Adipocyte (in vitro differentiated cells): Measurements from ENCODE around the gene CEP131.
A peak's percentile ranks its signal among the peaks of the same experiment; 100 is the strongest.

Experiments used
- DNase-seq: peaks from one replicate; pipeline ENCODE4 v3.0.0-alpha.2; 2015; ENCODE audit warnings: low read depth
- H3K27me3 ChIP-seq: replicated peaks from 2 replicates; pipeline ENCODE4 v1.7.0; 2013; ENCODE audit warnings: mild to moderate bottlenecking, low read length, moderate library complexity; ENCODE audit not compliant: control insufficient read depth, insufficient read depth
- H3K36me3 ChIP-seq: 2 replicates; pipeline ENCODE4 v1.7.0; 2013; ENCODE audit warnings: low read length, mild to moderate bottlenecking, moderate library complexity; ENCODE audit not compliant: control insufficient read depth, insufficient read depth, severe bottlenecking
- H3K4me1 ChIP-seq: 2 replicates; pipeline ENCODE4 v1.7.0; 2013; ENCODE audit warnings: mild to moderate bottlenecking, low read length, moderate library complexity; ENCODE audit not compliant: control insufficient read depth, insufficient read depth
- H3K4me3 ChIP-seq: 2 replicates; pipeline ENCODE4 v1.7.0; 2013; ENCODE audit warnings: mild to moderate bottlenecking, low read length, moderate library complexity
- H3K9ac ChIP-seq: 2 replicates; pipeline ENCODE4 v1.7.0; 2013; ENCODE audit warnings: mild to moderate bottlenecking, low read length, moderate library complexity
- H3K9me3 ChIP-seq: 2 replicates; pipeline ENCODE4 v1.7.0; 2013; ENCODE audit warnings: mild to moderate bottlenecking, low read length, moderate library complexity; ENCODE audit not compliant: control insufficient read depth

The CEP131 gene

DNA sequence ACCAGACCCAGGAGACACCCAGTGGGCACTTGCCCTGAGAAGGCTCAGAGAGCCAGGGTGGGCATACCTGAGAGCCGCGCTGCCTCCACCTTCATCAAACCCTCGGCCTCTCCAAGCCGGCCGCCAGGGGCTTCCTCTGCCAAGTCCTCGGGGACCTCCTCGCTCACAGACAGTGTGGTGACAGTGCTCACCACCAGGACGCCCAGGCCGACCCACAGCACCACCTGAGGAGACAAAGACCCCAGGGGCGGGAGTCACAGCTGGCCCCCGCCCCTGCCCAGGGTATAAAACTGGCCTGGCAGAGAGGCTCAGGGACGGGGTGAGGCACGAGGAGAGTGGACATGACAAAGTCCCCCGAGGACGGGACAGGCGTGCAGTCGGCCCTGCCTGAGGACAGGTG is 37.4 kb upstream of the CEP131 start:
- DNase-seq, result no peak
- H3K4me3 ChIP-seq, result no peak overlapping the region
- H3K4me1 ChIP-seq, result peaks cover 21% of the 10 kb centered on the region
- H3K9me3 ChIP-seq, result no peaks in the 10 kb centered on the region
- H3K27me3 ChIP-seq, result no peaks in the 10 kb centered on the region
- H3K9ac ChIP-seq, result no peak overlapping the region
- H3K36me3 ChIP-seq, result peaks cover 72% of the 10 kb centered on the region

DNA sequence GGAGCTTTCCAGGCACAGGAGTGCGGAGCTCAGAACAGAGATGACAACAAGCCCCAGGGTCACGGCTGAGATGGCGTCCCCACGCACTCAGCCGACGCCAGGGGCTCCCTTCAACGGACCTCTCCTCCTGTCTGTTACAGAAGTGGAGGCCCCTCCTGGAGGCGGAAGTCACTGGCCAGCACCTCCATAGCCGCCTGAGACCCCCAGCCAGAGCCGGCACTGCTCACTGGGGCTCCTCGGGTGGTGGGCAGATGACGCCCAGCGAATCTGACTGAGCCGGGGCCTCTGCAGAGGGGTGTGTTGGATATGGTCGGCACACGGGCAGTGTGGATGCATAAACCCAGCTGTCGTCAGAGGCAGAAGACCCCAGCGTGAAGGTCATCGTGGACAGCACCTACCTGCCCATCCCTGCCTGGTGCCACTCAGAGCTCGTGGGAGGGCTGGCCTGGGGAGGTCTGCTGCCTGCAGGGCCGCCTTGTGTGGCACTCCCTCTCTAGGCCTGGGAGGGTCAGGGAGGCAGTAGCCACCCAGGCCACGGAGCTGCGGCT is 36.4 kb upstream of the CEP131 start:
- Histone ChIP-seq H3K9me3 (no peaks in the 10 kb centered on the region), H3K27me3 (no peaks in the 10 kb centered on the region), H3K4me1 (peaks cover 31% of the 10 kb centered on the region), H3K36me3 (peaks cover 61% of the 10 kb centered on the region), H3K4me3 (no peak overlapping the region), H3K9ac (no peak overlapping the region)
- no peak for DNase-seq

DNA sequence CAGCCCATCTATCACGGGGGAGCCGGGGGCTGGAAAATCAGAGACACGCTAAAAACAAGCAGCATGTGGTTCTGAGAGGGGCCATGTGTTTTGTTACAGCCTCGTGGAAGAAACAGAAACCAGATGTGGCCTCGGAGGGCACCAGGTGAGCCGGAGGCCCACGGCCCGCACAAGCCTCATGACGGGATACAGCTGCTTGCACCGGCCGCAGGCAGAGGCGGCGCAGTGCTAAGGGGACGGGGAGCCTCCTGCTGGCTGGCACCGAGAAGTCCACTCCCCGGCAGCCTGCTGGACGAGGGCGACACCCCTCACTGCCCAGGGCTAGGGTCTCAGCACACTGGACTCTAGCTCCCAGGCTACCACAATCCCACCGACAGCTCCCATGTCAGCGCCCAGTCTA is 35.5 kb upstream of the CEP131 start:
- no peak for DNase-seq
- Histone ChIP-seq H3K27me3 (no peaks in the 10 kb centered on the region), H3K4me3 (no peak overlapping the region), H3K4me1 (peaks cover 33% of the 10 kb centered on the region), H3K9ac (no peak overlapping the region), H3K9me3 (no peaks in the 10 kb centered on the region), H3K36me3 (peaks cover 53% of the 10 kb centered on the region)

DNA sequence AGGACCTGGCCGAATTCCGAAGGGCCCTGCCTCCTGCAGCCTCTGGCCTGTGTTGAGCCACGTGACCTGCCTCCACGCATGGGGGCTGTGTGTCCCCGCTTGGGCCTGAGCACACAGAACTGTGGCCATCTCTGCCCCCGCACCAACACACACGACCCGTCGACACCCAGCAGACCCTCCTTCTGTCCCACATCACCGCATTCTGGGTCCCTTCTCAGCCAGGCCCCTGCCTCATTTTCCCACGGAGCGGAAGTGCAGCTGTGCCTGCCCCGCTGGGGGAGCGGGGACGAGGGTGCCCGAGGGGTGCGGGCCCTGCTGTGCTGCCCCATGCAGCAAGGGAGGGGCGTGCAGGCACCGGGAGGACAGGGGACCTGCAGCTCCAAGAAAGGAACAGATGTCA is 34.8 kb upstream of the CEP131 start:
- peaks cover 45% of the 10 kb centered on the region for H3K36me3 ChIP-seq
- DNase-seq, result no peak
- H3K9ac ChIP-seq, result no peak overlapping the region
- no peaks in the 10 kb centered on the region for H3K9me3 ChIP-seq
- no peak overlapping the region for H3K4me3 ChIP-seq
- H3K27me3 ChIP-seq, result no peaks in the 10 kb centered on the region
- peaks cover 33% of the 10 kb centered on the region for H3K4me1 ChIP-seq

DNA sequence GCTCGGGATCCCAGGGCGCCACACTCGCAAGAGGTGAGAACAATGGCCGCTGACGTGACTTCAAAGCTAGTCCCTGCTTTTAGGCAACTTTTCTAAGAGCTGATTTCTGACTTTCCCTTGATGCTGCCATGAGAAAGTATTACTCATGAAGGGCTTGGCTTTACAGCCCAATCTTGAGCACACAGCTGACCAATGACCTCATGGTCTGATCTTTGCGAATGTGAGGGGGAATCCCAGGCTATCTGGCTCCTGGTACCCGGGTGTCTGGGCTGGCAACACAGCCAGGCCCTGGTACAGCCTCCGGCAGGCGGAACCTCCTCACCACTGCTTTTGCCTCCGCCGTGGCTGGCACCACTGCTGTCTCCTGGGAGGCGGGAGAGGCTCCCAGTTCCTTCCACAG is 33.9 kb upstream of the CEP131 start:
- no peak overlapping the region for H3K4me3 ChIP-seq
- no peak overlapping the region for H3K9ac ChIP-seq
- H3K9me3 ChIP-seq, result no peaks in the 10 kb centered on the region
- H3K4me1 ChIP-seq, result peaks cover 33% of the 10 kb centered on the region
- H3K36me3 ChIP-seq, result peaks cover 43% of the 10 kb centered on the region
- no peaks in the 10 kb centered on the region for H3K27me3 ChIP-seq
- no peak for DNase-seq

- H3K9ac ChIP-seq, result peak overlapping the region; percentile 43
- peaks cover 44% of the 10 kb centered on the region for H3K36me3 ChIP-seq
- no peaks in the 10 kb centered on the region for H3K27me3 ChIP-seq
- H3K4me3 ChIP-seq, result peak overlapping the region; percentile 35
- no peaks in the 10 kb centered on the region for H3K9me3 ChIP-seq
- DNase-seq, result peak; percentile 73
- H3K4me1 ChIP-seq, result peaks cover 33% of the 10 kb centered on the region
Observed at GRCh38 chr17:81254955-81255717, 32.4 kb upstream of the CEP131 start.

GRCh38 chr17:81253358-81254131 is 30.8 kb upstream of the CEP131 start:
- H3K36me3 ChIP-seq, result peaks cover 37% of the 10 kb centered on the region
- no peaks in the 10 kb centered on the region for H3K9me3 ChIP-seq
- no peaks in the 10 kb centered on the region for H3K27me3 ChIP-seq
- H3K4me1 ChIP-seq, result peaks cover 33% of the 10 kb centered on the region
- no peak overlapping the region for H3K4me3 ChIP-seq
- peak; percentile 64 for DNase-seq
- H3K9ac ChIP-seq, result no peak overlapping the region

DNA sequence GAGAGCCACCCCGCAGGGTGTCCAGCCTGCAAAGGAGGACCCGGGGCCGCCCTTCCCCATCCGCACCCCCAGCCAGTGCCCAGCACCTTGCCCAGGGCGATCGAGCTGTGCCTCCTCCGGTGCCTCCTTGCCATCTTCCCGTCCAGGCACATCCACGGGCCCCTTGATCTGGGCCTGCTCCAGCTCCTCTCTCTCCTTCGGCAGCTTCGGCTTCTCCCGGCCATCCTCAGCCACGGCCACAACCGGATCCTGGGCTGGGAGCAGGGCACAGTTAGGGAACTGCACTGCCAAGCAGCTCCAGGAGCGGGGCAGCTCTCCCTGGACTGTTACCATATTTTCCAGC is 30.2 kb upstream of the CEP131 start:
- no peaks in the 10 kb centered on the region for H3K9me3 ChIP-seq
- H3K36me3 ChIP-seq, result peaks cover 31% of the 10 kb centered on the region
- H3K4me1 ChIP-seq, result peaks cover 33% of the 10 kb centered on the region
- no peaks in the 10 kb centered on the region for H3K27me3 ChIP-seq
- H3K4me3 ChIP-seq, result no peak overlapping the region
- DNase-seq, result no peak
- H3K9ac ChIP-seq, result no peak overlapping the region

DNA sequence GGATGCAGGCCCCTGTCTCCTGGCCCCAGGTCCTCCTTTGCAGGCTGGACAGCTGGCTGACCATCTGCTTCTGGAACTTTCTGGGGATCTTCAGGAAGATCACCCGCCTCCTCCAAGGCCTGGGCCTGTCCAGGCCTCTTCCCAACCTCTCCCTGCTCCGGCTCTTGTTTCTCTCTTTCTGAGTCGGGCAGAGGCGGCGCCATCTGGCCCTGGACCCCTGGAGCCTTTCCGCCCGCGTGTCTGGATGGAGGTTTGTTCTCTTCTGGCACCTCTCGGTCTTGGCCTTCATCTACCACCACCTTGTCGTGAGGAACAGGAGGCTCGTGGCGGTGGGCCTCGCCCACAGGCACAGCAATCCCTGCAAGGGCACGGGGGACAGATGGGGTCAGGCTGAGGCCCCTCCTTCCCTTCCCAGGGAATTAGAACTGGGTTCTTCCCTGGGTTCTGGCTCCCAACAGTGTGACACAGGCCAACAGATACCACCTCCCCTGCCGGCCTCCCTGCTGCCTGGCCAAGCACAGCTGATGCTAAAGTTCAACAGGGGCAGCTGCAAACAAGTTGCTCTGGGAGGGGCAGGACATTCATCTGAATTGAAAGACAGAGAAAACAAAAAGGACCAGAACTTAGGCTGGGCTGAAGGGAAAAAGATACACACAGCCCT is 29.7 kb upstream of the CEP131 start:
- H3K4me1 ChIP-seq, result peaks cover 33% of the 10 kb centered on the region
- peaks cover 28% of the 10 kb centered on the region for H3K36me3 ChIP-seq
- H3K9me3 ChIP-seq, result no peaks in the 10 kb centered on the region
- no peak overlapping the region for H3K9ac ChIP-seq
- DNase-seq, result no peak
- no peak overlapping the region for H3K4me3 ChIP-seq
- no peaks in the 10 kb centered on the region for H3K27me3 ChIP-seq

- DNase-seq, result no peak
- H3K9me3 ChIP-seq, result no peaks in the 10 kb centered on the region
- H3K9ac ChIP-seq, result no peak overlapping the region
- peaks cover 28% of the 10 kb centered on the region for H3K4me1 ChIP-seq
- H3K36me3 ChIP-seq, result peaks cover 28% of the 10 kb centered on the region
- H3K27me3 ChIP-seq, result no peaks in the 10 kb centered on the region
- no peak overlapping the region for H3K4me3 ChIP-seq
Observed at GRCh38 chr17:81251709-81252301, 29.0 kb upstream of the CEP131 start.
